Fibroblast of mammary gland (primary cell): ENCODE data around the gene LDHA.
"Not testable (repeated sequence)": the region's sequence is repeated elsewhere in the genome, so short reads cannot be mapped to it uniquely, and the experiment has no call there.

ENCODE experiments used
- DNase-seq: peaks from one replicate; pipeline ENCODE4 v3.0.0-alpha.2; 2010; ENCODE audit warnings: low read depth
- H3K4me3 ChIP-seq: 2 replicates; pipeline ENCODE4 v1.5.1; 2011; ENCODE audit warnings: low read depth, mild to moderate bottlenecking, low read length, moderate library complexity; ENCODE audit not compliant: control insufficient read depth
- TF ChIP-seq, protein P1 (sequence below): conservative IDR thresholded peaks from 2 replicates; pipeline ENCODE4 v1.5.1; 2011; ENCODE audit warnings: low read depth, low read length, inconsistent platforms; ENCODE audit not compliant: control insufficient read depth, insufficient read depth

LDHA gene

DNA sequence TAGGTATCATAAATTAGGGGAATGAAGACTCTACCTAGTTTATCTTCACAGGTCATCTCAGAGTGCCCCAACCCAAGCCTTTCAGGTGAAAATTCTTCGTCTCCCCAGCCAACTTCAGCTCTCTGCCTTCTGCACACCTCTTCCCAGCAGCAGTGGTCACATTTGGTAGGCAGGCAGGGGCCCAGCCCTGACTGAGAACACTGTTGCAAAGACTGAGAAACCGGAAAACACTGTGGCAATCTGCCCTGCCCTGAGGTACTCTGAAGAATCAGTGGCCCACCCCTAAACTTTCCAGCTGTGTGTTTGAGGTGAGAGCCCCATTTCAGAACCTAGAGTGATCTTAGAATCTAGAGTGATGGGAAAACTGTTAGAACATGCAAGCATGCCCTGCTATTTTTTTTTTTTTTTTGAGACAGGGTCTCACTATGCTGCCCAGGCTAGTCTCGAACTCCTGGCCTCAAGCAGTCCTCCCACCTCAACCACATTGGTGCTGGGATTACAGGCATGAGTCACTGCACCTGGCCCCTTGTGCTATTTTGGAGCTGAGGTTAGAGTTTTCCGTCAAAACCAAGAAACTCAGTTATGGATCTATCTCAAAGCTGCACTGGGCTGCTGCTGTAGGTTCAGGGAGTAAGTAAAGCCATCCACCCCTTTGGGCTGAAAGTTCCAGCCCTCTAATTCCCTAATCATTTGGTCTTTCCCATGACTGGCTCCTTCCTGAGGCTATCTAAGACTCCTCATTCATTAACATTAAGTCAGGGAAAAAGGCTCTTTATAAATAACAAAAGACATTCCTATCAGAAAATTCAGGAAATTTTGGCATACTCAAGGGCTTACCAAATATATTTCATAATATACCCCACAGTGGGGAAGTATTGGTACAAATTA is 1.7 kb upstream of the LDHA start:
- TF ChIP-seq, protein P1, sequence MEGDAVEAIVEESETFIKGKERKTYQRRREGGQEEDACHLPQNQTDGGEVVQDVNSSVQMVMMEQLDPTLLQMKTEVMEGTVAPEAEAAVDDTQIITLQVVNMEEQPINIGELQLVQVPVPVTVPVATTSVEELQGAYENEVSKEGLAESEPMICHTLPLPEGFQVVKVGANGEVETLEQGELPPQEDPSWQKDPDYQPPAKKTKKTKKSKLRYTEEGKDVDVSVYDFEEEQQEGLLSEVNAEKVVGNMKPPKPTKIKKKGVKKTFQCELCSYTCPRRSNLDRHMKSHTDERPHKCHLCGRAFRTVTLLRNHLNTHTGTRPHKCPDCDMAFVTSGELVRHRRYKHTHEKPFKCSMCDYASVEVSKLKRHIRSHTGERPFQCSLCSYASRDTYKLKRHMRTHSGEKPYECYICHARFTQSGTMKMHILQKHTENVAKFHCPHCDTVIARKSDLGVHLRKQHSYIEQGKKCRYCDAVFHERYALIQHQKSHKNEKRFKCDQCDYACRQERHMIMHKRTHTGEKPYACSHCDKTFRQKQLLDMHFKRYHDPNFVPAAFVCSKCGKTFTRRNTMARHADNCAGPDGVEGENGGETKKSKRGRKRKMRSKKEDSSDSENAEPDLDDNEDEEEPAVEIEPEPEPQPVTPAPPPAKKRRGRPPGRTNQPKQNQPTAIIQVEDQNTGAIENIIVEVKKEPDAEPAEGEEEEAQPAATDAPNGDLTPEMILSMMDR: no peak
- H3K4me3 ChIP-seq: no peak overlapping the region
- no peak for DNase-seq

DNA sequence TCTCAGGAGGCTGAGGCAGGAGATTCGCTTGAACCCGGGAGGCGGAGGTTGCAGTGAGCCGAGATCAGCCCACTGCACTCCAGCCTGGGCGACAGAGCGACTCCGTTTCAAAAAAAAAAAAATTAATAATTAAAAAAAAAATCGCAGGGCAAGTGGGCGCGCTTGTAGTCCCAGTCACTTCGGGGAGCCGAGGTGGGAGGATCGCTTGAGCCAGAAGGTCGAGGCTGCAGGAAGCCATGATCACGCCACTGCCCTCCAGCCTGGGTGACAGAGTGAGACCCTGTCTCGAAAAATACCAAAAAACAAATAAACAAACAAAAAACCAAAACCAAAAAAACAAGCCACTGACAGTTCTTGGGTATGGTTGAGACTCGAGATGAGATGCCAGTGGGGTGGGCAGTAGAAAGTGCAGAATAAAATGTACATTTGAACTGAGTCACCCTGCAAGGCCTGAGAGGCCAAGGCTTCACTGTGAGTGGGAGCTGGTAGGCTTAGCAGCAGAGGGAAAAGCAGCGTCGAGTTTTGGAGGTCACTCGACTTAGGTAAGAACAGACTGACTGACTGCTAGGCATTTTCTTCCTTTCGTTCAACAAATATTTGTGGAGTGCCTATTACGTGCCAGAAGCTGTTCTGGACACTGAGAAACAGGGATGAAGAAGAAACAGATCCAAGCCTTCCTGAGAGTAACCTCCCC is 635 bp upstream of the LDHA start:
- DNase-seq: no peak
- TF ChIP-seq, protein P1: no peak
- peak overlapping the region; percentile 0 for H3K4me3 ChIP-seq

DNA sequence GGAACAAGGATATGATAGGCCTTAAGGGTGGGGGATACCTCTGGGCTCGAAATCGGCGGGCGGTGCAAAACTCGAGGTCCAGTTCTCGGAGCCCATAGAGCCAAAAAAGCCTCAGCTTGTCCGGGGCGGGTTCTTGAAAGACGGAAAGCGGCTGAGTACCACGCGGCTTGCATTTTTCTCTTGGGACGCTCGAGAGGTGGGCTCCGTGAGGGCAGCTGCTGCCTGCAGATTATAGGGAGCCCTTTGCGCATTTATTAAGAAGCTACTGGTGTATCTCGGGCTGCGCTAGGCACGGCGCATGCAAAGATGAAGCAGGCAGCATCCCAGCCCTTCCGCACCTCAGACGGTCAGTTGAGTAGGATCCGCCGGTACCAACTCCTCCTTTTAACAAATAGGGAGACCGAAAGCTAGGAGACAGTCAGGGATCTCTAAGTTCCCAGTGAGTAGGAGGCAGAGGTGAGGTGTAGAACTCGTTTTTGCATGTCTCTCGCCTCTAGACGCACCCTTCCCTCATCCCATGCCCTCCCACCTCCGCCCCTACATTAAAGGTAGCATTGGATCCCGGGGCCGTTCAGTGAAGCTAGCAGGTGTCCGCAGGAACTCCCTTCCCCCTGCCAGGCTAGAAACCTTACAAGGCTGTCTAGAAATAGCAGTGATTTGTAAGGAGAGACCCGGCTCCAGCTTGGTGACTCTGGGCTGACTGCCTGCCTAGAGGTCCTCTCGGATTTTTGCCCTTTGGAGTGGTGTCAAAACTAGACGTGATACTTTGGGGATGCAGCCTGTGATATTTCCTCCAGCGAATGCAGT is 768 bp downstream of the LDHA start:
- TF ChIP-seq, protein P1: no peak
- H3K4me3 ChIP-seq: peak overlapping the region; percentile 85
- no peak for DNase-seq

DNA sequence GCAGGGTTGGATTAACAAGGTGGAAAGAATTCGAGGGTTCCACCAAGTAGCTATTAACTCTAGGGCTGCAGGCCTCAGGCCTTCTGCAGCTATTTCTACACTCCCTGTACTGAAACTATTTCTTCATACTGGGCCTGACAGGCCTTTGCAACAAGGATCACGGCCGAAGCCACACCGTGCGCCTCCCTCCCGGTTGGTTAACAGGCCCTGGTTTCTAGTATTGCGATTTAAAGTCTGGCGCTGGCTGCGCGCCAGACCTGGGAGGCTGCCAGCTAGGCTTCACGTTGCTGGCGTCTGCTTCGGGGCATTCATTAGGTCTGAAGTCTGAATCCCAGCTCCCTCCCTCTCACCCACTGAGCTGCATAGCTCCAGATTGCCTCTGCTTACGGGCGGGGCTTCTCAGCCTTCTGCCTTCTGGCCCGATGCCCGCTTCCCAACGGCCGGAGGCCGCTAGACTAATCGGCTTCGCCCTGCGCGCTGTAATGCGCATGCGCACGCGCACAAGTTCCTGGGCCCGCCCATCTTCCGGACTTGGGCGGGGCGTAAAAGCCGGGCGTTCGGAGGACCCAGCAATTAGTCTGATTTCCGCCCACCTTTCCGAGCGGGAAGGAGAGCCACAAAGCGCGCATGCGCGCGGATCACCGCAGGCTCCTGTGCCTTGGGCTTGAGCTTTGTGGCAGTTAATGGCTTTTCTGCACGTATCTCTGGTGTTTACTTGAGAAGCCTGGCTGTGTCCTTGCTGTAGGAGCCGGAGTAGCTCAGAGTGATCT is 1.6 kb downstream of the LDHA start:
- H3K4me3 ChIP-seq: peak overlapping the region; percentile 85
- TF ChIP-seq, protein P1: no peak
- DNase-seq: peak; percentile 100

DNA sequence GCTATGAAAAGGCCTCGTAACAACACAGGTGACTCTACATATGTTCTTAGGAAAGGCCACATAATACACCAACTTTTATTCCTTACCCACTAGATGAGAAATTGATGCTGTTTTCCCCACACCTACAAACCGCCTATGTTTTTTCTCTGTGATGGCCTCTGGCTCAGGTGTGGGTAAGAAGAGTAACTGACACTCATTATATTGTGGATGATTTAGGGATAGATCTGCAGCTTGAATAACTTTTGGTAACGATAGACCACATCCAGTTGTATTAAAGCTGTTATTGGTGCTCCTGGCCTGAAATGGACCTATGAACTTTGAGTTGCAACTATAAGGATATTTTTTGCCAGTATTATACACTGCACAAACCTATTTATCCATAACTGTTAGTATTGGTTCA is 3.6 kb downstream of the LDHA start:
- no peak overlapping the region for H3K4me3 ChIP-seq
- TF ChIP-seq, protein P1: no peak
- no peak for DNase-seq

DNA sequence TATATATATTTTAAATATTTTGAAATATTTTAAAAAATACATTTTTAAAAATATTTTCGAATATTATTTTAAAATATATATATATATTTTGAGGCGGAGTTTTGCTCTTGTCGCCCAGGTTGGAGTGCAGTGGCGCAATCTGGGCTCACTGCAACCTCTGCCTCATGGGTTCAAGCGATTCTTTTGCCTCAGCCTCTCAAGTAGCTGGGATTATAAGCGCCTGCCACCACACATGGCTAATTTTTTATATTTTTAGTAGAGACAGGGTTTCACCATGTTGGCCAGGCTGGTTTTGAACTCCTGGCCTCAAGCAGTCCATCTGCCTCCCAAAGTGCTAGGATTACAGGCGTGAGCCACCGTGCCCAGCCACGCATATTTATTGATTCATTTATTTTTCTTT is 6.7 kb downstream of the LDHA start:
- DNase-seq, H3K4me3 ChIP-seq: not testable (repeated sequence)
